ENCODE results near the gene TOR1AIP2.

- TF ChIP-seq CTCF (IDR thresholded peaks at IDR 0.05) = no peak
- no peak for TF ChIP-seq GABPA (IDR thresholded peaks at IDR 0.05; ENCODE audit: low read depth)
- no peak for TF ChIP-seq FOXM1 (IDR thresholded peaks at IDR 0.05; ENCODE audit: low read depth)
- TF ChIP-seq NFIC (IDR thresholded peaks at IDR 0.05; ENCODE audit: borderline replicate concordance) = no peak
These were observed 50.9 kb downstream of the TOR1AIP2 start for GRCh38 chr1:179826626-179827280.

Data from SK-N-SH (cell line).